Central memory CD4-positive, alpha-beta T cell (primary cell): ENCODE data around the gene ZNF823.

Experiments
- DNase-seq: peaks from one replicate; pipeline ENCODE4 v3.0.0; 2022

The ZNF823 gene

DNA sequence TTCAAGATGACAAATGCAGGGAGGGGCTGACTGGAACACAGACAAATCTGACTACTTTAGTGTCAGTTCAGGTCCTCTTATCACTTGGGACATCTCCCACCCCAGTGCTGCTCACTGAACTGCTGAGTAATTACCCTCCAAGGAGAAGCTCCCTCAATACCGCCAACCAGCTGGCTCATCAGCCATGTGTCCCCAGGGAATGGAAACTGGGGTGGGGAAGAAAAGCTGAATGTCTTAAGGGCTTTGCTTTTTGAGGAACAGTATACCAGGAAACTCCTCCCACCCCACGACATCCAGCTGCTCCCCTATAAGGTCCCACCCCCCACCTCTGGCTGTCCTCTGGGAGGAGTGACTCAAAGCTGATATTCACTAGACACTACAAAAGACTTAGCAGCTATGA, 2.0 kb downstream of the ZNF823 start:
- DNase-seq, result no peak

GRCh38 chr19:11735375-11735774, 3.4 kb downstream of the ZNF823 start:
- DNase-seq, result no peak

GRCh38 chr19:11729586-11729985, 9.2 kb downstream of the ZNF823 start:
- DNase-seq, result no peak

DNA sequence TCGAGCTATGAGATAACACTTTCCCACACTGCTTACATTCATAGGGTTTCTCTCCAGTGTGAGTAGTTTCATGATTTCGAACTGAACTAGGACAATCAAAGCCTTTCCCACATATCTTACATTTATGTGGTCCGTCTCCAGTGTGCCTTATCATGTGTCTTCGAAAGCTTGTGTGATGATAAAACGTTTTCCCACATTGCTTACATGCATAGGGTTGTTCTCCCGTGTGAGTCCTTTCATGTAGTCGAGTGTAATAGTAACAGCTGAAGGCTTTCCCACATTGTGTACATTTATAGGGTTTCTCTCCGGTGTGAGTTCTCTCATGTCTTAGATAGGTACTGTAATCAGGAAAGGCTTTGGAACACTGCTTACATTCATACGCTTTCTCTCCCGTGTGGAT, 16.3 kb downstream of the ZNF823 start:
- no peak for DNase-seq

- DNase-seq, result no peak
Measured at GRCh38 chr19:11721681-11722080, 17.1 kb downstream of the ZNF823 start.

GRCh38 chr19:11710313-11710712, 28.4 kb downstream of the ZNF823 start:
- no peak for DNase-seq

DNA sequence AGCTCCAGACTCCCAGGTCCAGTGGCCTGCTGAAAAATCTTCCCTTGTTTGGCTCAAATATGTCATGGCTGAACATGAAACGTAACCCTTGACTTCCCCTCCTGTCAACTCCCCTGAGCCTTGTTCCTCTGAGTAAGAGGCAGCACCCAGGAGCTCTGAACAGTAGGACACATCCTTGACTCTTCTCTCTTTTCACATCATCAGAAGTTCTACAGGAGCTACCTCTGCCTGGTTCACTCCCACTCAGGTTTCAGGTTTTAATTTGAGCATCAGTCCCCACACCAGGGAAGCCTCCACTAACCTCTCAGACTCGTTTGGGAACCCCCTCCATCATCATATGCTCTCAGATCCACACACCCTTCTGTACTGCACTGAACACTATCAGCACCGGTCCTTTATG, 30.3 kb downstream of the ZNF823 start:
- no peak for DNase-seq

GRCh38 chr19:11705474-11705873, 33.3 kb downstream of the ZNF823 start:
- DNase-seq, result no peak

DNA sequence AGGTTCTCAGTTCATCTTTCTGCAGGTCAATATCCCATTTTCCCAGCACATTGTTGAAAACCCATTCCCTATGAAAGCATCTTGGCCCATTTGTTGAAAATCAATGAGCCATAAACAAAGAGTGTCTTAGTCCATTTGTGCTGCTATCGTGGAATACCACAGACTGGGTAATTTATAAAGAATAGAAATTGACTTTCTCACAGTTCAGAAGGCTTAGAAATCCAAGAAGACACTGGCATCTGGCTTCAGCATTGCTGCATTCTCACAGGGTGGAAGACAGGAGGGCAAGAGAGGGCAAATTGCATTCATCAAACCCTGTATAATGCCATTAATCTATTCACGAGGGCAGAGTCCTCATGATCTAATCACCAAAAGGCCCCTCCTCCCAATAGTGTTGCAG, 34.1 kb downstream of the ZNF823 start:
- DNase-seq, result no peak

GRCh38 chr19:11699931-11700794, 38.6 kb downstream of the ZNF823 start:
- DNase-seq, result peak; percentile 9

DNA sequence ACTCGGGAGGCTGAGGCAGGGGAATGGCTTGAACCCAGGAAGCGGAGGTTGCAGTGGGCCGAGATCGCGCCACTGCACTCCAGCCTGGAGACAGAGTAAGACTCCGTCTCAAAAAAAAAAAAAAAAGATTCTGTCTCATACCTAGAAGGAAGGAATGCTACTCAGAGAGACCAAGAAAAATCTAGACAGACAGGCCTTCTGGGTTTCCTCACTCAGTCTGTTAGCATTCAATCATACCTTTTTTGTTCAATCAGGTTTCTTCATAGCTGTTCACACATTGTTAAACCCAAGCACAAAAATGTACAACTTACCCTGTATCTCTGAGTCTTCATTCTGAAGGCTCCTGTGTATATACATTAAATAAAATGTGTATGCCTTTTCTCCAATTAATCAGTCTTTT, 40.5 kb downstream of the ZNF823 start:
- DNase-seq, result no peak

GRCh38 chr19:11697284-11697855, 41.4 kb downstream of the ZNF823 start:
- no peak for DNase-seq

- peak; percentile 54 for DNase-seq
Measured at GRCh38 chr19:11694533-11695439, 44.0 kb downstream of the ZNF823 start.

GRCh38 chr19:11693505-11694499, 44.9 kb downstream of the ZNF823 start:
- no peak for DNase-seq

DNA sequence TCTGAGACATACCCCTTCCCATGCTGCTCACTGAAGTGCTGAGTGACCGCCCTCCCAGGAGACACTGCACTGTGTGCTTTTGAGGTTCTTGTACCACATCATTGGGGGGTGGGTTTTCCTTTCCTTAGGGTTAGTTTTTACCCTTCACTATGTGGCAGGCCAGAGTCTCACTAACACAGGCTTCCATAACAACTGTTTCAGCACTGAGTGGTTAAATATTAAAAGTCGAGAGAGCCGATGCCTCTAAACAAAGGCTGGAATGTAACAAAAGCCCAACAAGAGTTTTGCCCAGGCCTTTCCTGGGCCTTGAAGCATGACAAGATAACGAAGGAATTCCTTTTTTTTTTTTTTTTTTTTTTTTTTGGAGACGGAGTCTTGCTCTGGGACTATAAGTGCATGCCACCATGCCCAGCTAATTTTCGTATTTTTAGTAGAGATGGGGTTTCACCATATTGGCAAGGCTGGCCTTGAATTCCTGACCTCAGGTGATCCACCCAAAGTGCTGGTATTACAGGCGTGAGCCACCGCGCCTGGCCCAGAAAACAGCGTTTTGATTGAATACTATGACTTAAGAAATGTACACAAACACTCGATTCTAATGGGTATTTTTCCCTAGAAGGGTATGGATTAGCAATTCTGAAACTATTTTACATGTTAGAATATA, 46.5 kb downstream of the ZNF823 start:
- DNase-seq, result no peak

GRCh38 chr19:11685676-11686650, 52.8 kb downstream of the ZNF823 start:
- DNase-seq, result no peak

GRCh38 chr19:11684987-11685675, 53.6 kb downstream of the ZNF823 start:
- no peak for DNase-seq

DNA sequence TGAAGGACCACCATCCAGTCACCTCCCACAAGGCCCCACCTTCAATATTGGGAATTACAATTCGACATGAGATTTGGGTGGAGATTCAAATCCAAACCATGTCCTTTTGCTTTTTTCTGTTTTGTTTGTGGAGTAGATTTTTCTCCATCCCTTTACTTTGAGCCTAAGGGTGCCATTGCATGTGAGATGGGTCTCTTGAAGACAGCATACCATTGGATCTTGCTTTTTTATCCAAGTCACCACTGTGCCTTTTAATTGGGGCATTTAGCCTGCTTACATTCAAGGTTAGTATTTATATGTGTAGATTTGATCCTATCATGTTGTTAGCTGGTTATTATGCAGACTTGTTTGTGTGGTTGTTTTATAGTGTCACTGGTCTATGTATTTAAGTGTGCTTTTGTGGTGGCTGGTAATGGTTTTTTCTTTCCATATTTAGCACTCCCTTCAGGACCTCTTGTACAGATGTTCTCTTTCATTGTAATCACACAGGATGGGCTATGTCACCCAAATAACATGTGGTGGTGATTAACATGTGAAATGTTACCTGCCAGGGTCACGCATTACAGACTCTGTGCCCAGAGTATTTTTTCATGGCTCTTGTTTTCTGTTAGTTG, 58.0 kb downstream of the ZNF823 start:
- no peak for DNase-seq

DNA sequence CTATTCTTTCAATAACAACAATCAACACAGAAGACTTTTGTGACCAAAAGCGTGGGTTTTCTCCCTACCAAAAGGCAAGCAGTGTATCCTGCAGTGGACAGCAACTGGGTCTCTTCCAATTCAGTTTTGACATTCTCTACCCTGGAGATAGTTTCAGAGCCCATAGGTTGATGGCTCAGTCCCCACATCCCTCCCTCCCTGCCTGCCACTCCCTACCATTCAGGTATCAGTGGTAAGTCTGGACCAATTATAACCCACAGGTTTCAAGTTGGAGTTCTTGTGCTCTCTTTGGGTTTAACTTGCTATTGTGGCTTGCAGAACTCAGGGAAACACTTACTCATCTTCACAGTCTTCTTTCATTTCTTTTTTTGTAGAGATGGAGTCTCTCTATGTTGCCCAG, 60.2 kb downstream of the ZNF823 start:
- no peak for DNase-seq
